ENCODE data around the gene GAS7. TPM values are rescaled to one million over a fixed set of nuclear protein-coding genes. Genes with fewer than 3 reads are reported as not detected.

The GAS7 gene
- total RNA-seq, 2 donors from 2014 or later, result 69.0 to 70.8 TPM

DNA sequence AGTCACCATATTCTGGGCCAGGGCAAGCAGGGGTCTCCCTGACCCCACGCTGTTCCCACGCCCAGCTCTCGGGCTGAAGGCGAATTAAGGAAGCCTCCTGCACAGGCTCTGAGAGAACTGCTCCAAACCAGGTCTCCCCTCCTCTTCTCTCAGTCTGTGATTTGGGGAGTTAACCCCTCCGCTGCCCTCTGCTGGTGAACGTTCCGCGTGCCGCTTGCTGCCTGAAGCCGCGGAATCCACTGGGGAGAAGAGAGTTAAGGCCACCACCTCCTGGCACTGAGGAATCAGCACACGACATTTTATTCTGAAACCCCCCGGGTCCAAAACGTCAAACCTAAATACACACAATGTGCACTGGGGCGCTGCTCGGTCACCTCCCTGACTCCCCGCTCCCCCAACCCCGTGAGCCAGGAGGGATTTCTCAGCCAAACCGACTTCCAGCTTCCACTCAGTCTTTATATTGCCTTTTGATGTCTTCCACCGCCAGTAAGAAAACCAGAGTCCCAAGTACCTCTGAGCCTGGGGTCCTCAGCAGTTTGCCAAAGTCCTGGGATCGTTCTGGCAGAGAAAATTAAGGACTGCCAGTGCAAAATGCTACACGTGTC lies 238.9 kb downstream of the GAS7 start:
- ATAC-seq (ENCODE audit: insufficient number of reproducible peaks, low FRiP score, low read depth), result no peak
- H3K4me3 ChIP-seq, result no peak overlapping the region
- no peak for TF ChIP-seq CTCF (IDR thresholded peaks at IDR 0.05)

GRCh38 chr17:9958586-9959281 lies 239.7 kb downstream of the GAS7 start:
- Histone ChIP-seq H3K27me3 (replicated peaks; ENCODE audit: insufficient read depth) (no peaks in the 10 kb centered on the region), H3K27ac (no peak overlapping the region), H3K9me3 (no peaks in the 10 kb centered on the region), H3K4me3 (no peak overlapping the region), H3K36me3 (no peaks in the 10 kb centered on the region), H3K4me1 (ENCODE audit: control insufficient read depth in 1 of 2, low read depth in 2 of 2) (no peaks in the 10 kb centered on the region)
- ATAC-seq (ENCODE audit: insufficient number of reproducible peaks, low FRiP score, low read depth), result no peak
- no peak for DNase-seq (ENCODE audit: low spot score)
- no peak for TF ChIP-seq CTCF (IDR thresholded peaks at IDR 0.05)

More for the DNA sequence above, 238.9 kb downstream of the GAS7 start:
- Histone ChIP-seq H3K27me3 (replicated peaks; ENCODE audit: insufficient read depth) (no peaks in the 10 kb centered on the region), H3K9me3 (no peaks in the 10 kb centered on the region), H3K4me1 (ENCODE audit: control insufficient read depth in 1 of 2, low read depth in 2 of 2) (no peaks in the 10 kb centered on the region), H3K36me3 (no peaks in the 10 kb centered on the region), H3K27ac (no peak overlapping the region)
- no peak for DNase-seq (ENCODE audit: low spot score)

GRCh38 chr17:9957244-9957643 lies 241.2 kb downstream of the GAS7 start:
- Histone ChIP-seq H3K4me1 (ENCODE audit: control insufficient read depth in 1 of 2, low read depth in 2 of 2) (no peaks in the 10 kb centered on the region), H3K36me3 (no peaks in the 10 kb centered on the region), H3K4me3 (no peak overlapping the region), H3K27me3 (replicated peaks; ENCODE audit: insufficient read depth) (no peaks in the 10 kb centered on the region), H3K27ac (no peak overlapping the region), H3K9me3 (no peaks in the 10 kb centered on the region)
- ATAC-seq (ENCODE audit: insufficient number of reproducible peaks, low FRiP score, low read depth) (no peak), DNase-seq (ENCODE audit: low spot score) (no peak)
- TF ChIP-seq CTCF (IDR thresholded peaks at IDR 0.05), result no peak

DNA sequence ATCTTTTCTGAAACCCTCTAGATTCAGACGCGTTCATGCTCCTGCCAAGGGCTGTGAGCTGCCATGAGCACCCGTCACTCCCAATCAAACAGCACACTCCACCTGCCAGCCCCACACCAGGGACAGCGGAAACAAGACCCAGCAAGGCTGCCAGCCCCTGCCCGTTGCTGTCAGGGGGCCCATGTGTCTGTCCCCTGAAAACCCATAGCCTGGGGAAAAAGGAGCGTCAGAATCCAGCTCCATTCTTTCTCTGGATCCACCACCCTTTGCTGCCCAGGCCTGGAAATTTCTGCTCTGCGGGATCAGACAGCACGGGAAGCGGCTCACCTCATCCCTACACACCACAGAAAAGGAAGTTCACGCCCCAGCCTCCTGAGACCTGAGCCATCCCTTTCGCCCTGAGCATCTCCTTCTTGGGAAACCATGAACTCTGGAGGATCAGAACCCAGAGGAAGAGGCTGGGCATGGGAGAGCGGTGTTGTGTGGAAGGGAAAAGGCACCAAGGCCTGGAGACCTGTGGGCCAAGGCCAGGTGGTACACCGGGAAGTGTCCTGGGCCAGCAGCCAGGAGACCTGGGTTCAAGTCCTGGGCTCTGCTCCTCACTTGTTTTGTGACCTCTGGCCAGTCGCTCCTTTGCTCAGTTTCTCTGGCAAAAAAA lies 241.8 kb downstream of the GAS7 start:
- Histone ChIP-seq H3K27me3 (replicated peaks; ENCODE audit: insufficient read depth) (no peaks in the 10 kb centered on the region), H3K4me3 (no peak overlapping the region), H3K27ac (no peak overlapping the region), H3K4me1 (ENCODE audit: control insufficient read depth in 1 of 2, low read depth in 2 of 2) (no peaks in the 10 kb centered on the region), H3K9me3 (no peaks in the 10 kb centered on the region), H3K36me3 (no peaks in the 10 kb centered on the region)
- ATAC-seq (ENCODE audit: insufficient number of reproducible peaks, low FRiP score, low read depth), result no peak
- no peak for TF ChIP-seq CTCF (IDR thresholded peaks at IDR 0.05)
- DNase-seq (ENCODE audit: low spot score), result no peak

DNA sequence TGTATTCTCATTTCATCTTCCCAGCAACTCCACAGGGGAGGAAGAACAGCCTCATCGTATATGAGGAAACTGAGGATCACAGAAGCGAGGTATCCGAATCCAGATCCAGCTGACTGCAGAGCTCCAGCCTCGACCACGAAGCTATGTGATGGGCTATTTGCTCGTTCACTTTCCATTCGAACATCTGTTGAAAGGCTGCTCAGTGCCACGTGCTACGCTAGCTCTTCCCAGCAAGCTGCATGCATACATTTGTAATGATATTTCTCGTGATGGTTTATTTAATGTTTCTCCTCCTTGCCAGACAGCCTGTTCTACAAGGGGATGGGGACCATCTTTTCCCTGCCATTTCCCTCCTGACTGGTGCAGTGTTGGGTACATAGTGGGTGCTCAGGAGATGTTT lies 244.9 kb downstream of the GAS7 start:
- no peak for ATAC-seq (ENCODE audit: insufficient number of reproducible peaks, low FRiP score, low read depth)
- H3K27me3 ChIP-seq (replicated peaks; ENCODE audit: insufficient read depth), result no peaks in the 10 kb centered on the region
- H3K9me3 ChIP-seq, result no peaks in the 10 kb centered on the region
- DNase-seq (ENCODE audit: low spot score), result no peak
- no peaks in the 10 kb centered on the region for H3K36me3 ChIP-seq
- H3K4me3 ChIP-seq, result no peak overlapping the region
- H3K4me1 ChIP-seq (ENCODE audit: control insufficient read depth in 1 of 2, low read depth in 2 of 2), result no peaks in the 10 kb centered on the region
- H3K27ac ChIP-seq, result no peak overlapping the region
- TF ChIP-seq CTCF (IDR thresholded peaks at IDR 0.05), result no peak

Measured in thoracic aorta (tissue), 2 donors.